Effector memory CD8-positive, alpha-beta T cell (primary cell): ENCODE results near the gene MRPS9.

Source experiments
- ATAC-seq: fragments of 150-1000 bp; cut with Tn5 transposase; replicated peaks from 2 replicates; pipeline ENCODE4 v1.10.0; 2021; ENCODE audit warnings: mild to moderate bottlenecking, moderate library complexity
- DNase-seq, 3 experiments: peaks; one replicate each; pipeline ENCODE4 v3.0.0; 2021
- H3K27ac Mint-ChIP-seq, 2 donors: one replicate each; pipeline ENCODE4 v1.8.0; 2022; ENCODE audit warnings: mild to moderate bottlenecking in 2 of 2, mixed read lengths in 2 of 2, moderate library complexity in 2 of 2
- H3K27me3 Mint-ChIP-seq, 2 donors: one replicate each; pipeline ENCODE4 v1.8.0; 2022; ENCODE audit warnings: mixed read lengths in 2 of 2
- H3K36me3 Mint-ChIP-seq: one replicate; pipeline ENCODE4 v1.8.0; 2022; ENCODE audit warnings: mild to moderate bottlenecking, moderate library complexity, mixed read lengths; ENCODE audit not compliant: insufficient read depth
- H3K4me1 Mint-ChIP-seq, 2 donors: one replicate each; pipeline ENCODE4 v1.8.0; 2022; ENCODE audit warnings: low read depth in 2 of 2, mixed read lengths in 2 of 2
- H3K4me3 Mint-ChIP-seq, 2 donors: one replicate each; pipeline ENCODE4 v1.8.0; 2022; ENCODE audit warnings: mild to moderate bottlenecking in 2 of 2, mixed read lengths in 2 of 2, moderate library complexity in 2 of 2
- H3K9me3 Mint-ChIP-seq, 2 donors: one replicate each; pipeline ENCODE4 v1.8.0; 2022; ENCODE audit warnings: mixed read lengths in 2 of 2
- total RNA-seq, 9 experiments: gene quantifications; one replicate each; lab custom pipeline; 2026; lab: John Stamatoyannopoulos, UW

Gene MRPS9
- total RNA-seq = 22.9 to 68.7 (median 46.9) reads per million in 9 experiments

GRCh38 chr2:105037572-105038382 lies at the start of gene MRPS9:
Gene MRPS9, plus strand, starts transcription at chr2:105038069. Its CDS starts 24 bp downstream, at chr2:105038093.
- peaks cover 21 to 32% of the 10 kb centered on the region in 2 donors for H3K4me1 Mint-ChIP-seq
- DNase-seq (peak; percentile 96 to 98 (median 97)), ATAC-seq (peak; percentile 96)
- H3K27me3 Mint-ChIP-seq = no peaks in the 10 kb centered on the region
- no peaks in the 10 kb centered on the region for H3K9me3 Mint-ChIP-seq
- H3K27ac Mint-ChIP-seq = peak within 1 kb of the TSS; percentile 92 to 98
- peaks cover 13% of the 10 kb centered on the region for H3K36me3 Mint-ChIP-seq
- peak within 1 kb of the TSS; percentile 94 to 98 for H3K4me3 Mint-ChIP-seq

GRCh38 chr2:105005181-105005951 lies 32.5 kb upstream of the MRPS9 start:
- ATAC-seq (no peak), DNase-seq (no peak)
- H3K4me1 Mint-ChIP-seq = no peaks in the 10 kb centered on the region
- H3K4me3 Mint-ChIP-seq = no peak overlapping the region
- H3K9me3 Mint-ChIP-seq = peaks cover 7 to 12% of the 10 kb centered on the region in 2 donors
- H3K36me3 Mint-ChIP-seq = no peaks in the 10 kb centered on the region
- H3K27ac Mint-ChIP-seq = no peak overlapping the region
- peaks cover 32 to 37% of the 10 kb centered on the region in 2 donors for H3K27me3 Mint-ChIP-seq

GRCh38 chr2:105007367-105007766 lies 30.5 kb upstream of the MRPS9 start:
- Mint-ChIP-seq H3K27me3 (peaks cover 26 to 32% of the 10 kb centered on the region in 2 donors), H3K27ac (no peak overlapping the region), H3K4me1 (no peaks in the 10 kb centered on the region), H3K9me3 (peaks cover 7 to 12% of the 10 kb centered on the region in 2 donors), H3K4me3 (no peak overlapping the region), H3K36me3 (no peaks in the 10 kb centered on the region)
- no peak for ATAC-seq
- DNase-seq = no peak

GRCh38 chr2:105032476-105032875 lies 5.4 kb upstream of the MRPS9 start:
- DNase-seq (no peak), ATAC-seq (no peak)
- H3K36me3 Mint-ChIP-seq = peaks cover 3% of the 10 kb centered on the region
- no peak overlapping the region for H3K27ac Mint-ChIP-seq
- H3K9me3 Mint-ChIP-seq = no peaks in the 10 kb centered on the region
- H3K4me1 Mint-ChIP-seq = peaks cover 5% of the 10 kb centered on the region in 2 donors
- H3K4me3 Mint-ChIP-seq = no peak overlapping the region
- peaks cover 5 to 11% of the 10 kb centered on the region in 2 donors for H3K27me3 Mint-ChIP-seq

- no peak for ATAC-seq
- H3K4me1 Mint-ChIP-seq = peaks cover 14 to 18% of the 10 kb centered on the region in 2 donors
Observed at GRCh38 chr2:105034170-105034569, 3.7 kb upstream of the MRPS9 start.

GRCh38 chr2:105038383-105039061 lies 653 bp downstream of the MRPS9 start:
- DNase-seq (no peak), ATAC-seq (no peak)
- H3K36me3 Mint-ChIP-seq = peaks cover 13% of the 10 kb centered on the region
- no peaks in the 10 kb centered on the region for H3K27me3 Mint-ChIP-seq
- H3K9me3 Mint-ChIP-seq = no peaks in the 10 kb centered on the region
- peaks cover 21 to 32% of the 10 kb centered on the region in 2 donors for H3K4me1 Mint-ChIP-seq
- peak overlapping the region; percentile 92 to 98 for H3K27ac Mint-ChIP-seq
- H3K4me3 Mint-ChIP-seq = peak overlapping the region; percentile 94 to 98

More at GRCh38 chr2:105034170-105034569, 3.7 kb upstream of the MRPS9 start:
- H3K36me3 Mint-ChIP-seq = peaks cover 13% of the 10 kb centered on the region
- no peaks in the 10 kb centered on the region for H3K9me3 Mint-ChIP-seq
- H3K27me3 Mint-ChIP-seq = peaks cover 0 to 11% of the 10 kb centered on the region in 2 donors
- DNase-seq = no peak
- H3K27ac Mint-ChIP-seq = no peak overlapping the region
- no peak overlapping the region for H3K4me3 Mint-ChIP-seq

GRCh38 chr2:105039559-105039958 lies 1.7 kb downstream of the MRPS9 start:
- ATAC-seq (no peak), DNase-seq (no peak)
- Mint-ChIP-seq H3K4me1 (peaks cover 21 to 32% of the 10 kb centered on the region in 2 donors), H3K4me3 (peak overlapping the region; percentile 94 to 98), H3K9me3 (no peaks in the 10 kb centered on the region), H3K36me3 (peaks cover 13% of the 10 kb centered on the region), H3K27ac (peak overlapping the region in 1 of 2 donors; percentile 5), H3K27me3 (no peaks in the 10 kb centered on the region)

GRCh38 chr2:105042189-105042588 lies 4.3 kb downstream of the MRPS9 start:
- H3K4me1 Mint-ChIP-seq = peaks cover 23 to 30% of the 10 kb centered on the region in 2 donors
- H3K27me3 Mint-ChIP-seq = no peaks in the 10 kb centered on the region
- peaks cover 13% of the 10 kb centered on the region for H3K36me3 Mint-ChIP-seq
- H3K27ac Mint-ChIP-seq = no peak overlapping the region
- DNase-seq (no peak), ATAC-seq (no peak)
- H3K4me3 Mint-ChIP-seq = no peak overlapping the region
- no peaks in the 10 kb centered on the region for H3K9me3 Mint-ChIP-seq

GRCh38 chr2:105052773-105053172 lies 14.9 kb downstream of the MRPS9 start:
- peaks cover 15 to 19% of the 10 kb centered on the region in 2 donors for H3K4me1 Mint-ChIP-seq
- H3K36me3 Mint-ChIP-seq = peaks cover 4% of the 10 kb centered on the region
- H3K9me3 Mint-ChIP-seq = no peaks in the 10 kb centered on the region
- H3K27me3 Mint-ChIP-seq = no peaks in the 10 kb centered on the region
- ATAC-seq (no peak), DNase-seq (no peak)
- peak overlapping the region in 1 of 2 donors; percentile 49 for H3K27ac Mint-ChIP-seq
- H3K4me3 Mint-ChIP-seq = no peak overlapping the region

- ATAC-seq = no peak
- no peaks in the 10 kb centered on the region for H3K27me3 Mint-ChIP-seq
- no peak overlapping the region for H3K4me3 Mint-ChIP-seq
- no peak for DNase-seq
- H3K9me3 Mint-ChIP-seq = no peaks in the 10 kb centered on the region
- peaks cover 19% of the 10 kb centered on the region in 2 donors for H3K4me1 Mint-ChIP-seq
- H3K27ac Mint-ChIP-seq = no peak overlapping the region
- H3K36me3 Mint-ChIP-seq = peaks cover 3% of the 10 kb centered on the region
Observed at GRCh38 chr2:105055613-105056012, 17.7 kb downstream of the MRPS9 start.

GRCh38 chr2:105056245-105056644 lies 18.4 kb downstream of the MRPS9 start:
- no peaks in the 10 kb centered on the region for H3K9me3 Mint-ChIP-seq
- no peak overlapping the region for H3K27ac Mint-ChIP-seq
- peaks cover 3% of the 10 kb centered on the region for H3K36me3 Mint-ChIP-seq
- no peak for DNase-seq
- H3K4me3 Mint-ChIP-seq = no peak overlapping the region
- no peak for ATAC-seq
- no peaks in the 10 kb centered on the region for H3K27me3 Mint-ChIP-seq
- peaks cover 19 to 21% of the 10 kb centered on the region in 2 donors for H3K4me1 Mint-ChIP-seq

- Mint-ChIP-seq H3K4me1 (peaks cover 18 to 24% of the 10 kb centered on the region in 2 donors), H3K36me3 (peaks cover 3% of the 10 kb centered on the region), H3K27ac (no peak overlapping the region), H3K27me3 (no peaks in the 10 kb centered on the region), H3K4me3 (no peak overlapping the region), H3K9me3 (no peaks in the 10 kb centered on the region)
- DNase-seq = no peak
- no peak for ATAC-seq
Observed at GRCh38 chr2:105057005-105057404, 19.1 kb downstream of the MRPS9 start.

- peaks cover 20 to 24% of the 10 kb centered on the region in 2 donors for H3K4me1 Mint-ChIP-seq
- no peak overlapping the region for H3K4me3 Mint-ChIP-seq
- H3K27ac Mint-ChIP-seq = peak overlapping the region in 1 of 2 donors; percentile 74
- no peak for ATAC-seq
- no peak for DNase-seq
- no peaks in the 10 kb centered on the region for H3K27me3 Mint-ChIP-seq
- H3K36me3 Mint-ChIP-seq = peaks cover 3% of the 10 kb centered on the region
- H3K9me3 Mint-ChIP-seq = no peaks in the 10 kb centered on the region
Observed at GRCh38 chr2:105061560-105061959, 23.7 kb downstream of the MRPS9 start.
